ENCODE results near the gene C17orf67. TPM values are rescaled to one million over a fixed set of nuclear protein-coding genes. Genes with fewer than 3 reads are reported as not detected.

Gene C17orf67
- total RNA-seq, 1 donor from 2014 or later = 4.4 TPM

DNA sequence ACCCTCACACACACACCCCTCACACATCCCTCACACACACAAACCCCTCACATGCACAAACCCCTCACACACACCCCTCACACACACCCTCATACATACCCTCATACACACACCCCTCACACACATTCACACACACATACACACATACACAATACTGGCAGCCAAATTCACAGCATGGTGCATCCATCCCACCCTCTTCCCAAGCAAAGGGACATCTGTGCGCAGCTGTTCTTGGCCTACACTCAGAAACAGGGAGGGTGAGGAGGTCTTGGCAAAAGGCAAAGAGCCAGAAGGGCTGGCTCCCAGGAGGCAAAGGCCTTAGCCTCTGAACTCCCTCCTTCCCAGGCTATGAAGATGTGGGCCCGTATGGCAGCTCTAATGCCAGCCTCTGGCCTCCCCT lies 23.4 kb downstream of the C17orf67 start:
- no peak for DNase-seq (ENCODE audit: extremely low read depth, low read depth, low spot score)

DNA sequence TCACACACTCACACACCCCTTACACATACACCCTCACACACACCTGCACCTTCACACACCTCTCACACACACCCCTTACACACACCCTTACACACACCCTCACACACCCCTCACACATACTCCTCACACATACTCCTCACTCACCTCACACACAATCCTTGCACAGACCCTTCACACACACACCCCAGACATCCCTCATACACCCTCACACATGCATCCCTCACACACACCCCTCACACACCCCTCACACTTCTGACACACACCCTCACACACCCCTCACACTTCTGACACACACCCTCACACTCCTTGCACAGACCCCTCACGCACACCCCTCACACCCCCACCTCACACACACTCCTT lies 23.9 kb downstream of the C17orf67 start:
- no peak for DNase-seq (ENCODE audit: extremely low read depth, low read depth, low spot score)

DNA sequence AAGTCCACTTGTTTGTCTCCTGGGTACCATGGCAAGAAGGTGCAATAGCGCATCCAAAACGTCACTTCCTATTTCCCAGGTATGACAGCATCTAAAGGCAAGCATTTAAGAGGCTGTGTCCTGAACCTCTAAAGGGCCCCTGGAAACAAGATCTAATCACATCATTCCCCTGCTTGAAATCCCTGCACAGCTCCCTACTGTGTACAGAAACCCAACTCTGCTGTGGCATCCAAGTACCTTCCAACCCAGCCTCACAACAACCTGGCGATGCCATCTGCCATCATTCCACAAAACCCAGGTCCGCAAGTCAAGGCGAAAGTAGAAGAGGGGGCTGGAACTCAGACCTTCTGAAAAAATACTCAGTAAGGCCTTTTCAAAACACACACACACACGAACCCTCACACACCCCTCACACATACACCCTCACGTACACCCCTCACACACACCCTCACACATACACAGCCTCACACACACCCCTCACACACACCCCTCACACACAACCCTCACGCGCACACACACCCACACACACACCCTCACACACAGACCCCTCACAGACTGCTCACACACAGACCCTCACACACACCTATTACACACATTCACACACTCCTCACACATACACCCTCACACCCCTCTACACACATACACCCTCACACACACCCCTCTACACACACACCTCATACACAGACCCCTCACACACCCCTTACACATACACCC lies 24.5 kb downstream of the C17orf67 start:
- DNase-seq (ENCODE audit: extremely low read depth, low read depth, low spot score) = no peak

DNA sequence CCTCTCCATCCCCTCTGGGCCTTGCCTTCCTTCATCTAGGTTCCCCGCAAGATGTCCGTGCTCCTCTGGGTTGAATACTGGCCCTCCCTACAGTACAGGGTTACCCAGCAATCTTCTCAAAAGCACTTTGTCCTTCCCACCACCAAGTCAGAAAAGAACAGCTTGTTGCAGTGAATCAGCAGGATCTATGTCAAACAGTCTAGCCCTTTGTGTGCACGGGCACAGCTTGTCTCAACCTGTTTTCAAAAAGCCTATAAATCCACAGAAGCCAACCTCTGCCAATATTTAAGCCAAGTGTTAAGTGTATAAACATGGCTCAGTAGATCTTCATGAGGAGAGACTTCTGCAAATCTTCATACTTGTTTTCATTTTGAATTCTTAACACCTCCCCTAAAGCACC lies 25.2 kb downstream of the C17orf67 start:
- DNase-seq (ENCODE audit: extremely low read depth, low read depth, low spot score) = no peak

DNA sequence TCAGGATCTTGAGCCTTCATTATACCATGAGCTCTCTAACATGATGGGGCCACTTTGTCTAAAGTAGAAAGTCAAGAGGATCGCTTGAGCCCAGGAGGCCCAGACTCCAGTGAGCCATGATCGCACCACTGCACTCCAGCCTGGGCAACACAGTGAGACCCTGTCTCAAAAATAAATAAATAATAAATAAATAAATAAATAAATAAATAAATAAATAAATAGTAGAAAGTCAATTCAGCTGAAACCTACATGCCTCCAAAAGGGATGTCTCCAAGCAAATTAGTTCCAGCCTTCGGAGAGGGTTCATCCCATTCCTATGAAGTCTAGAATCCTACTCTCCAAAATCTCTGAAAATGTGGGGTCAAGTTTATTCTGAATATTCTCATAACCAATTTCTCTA lies 26.0 kb downstream of the C17orf67 start:
- DNase-seq (ENCODE audit: extremely low read depth, low read depth, low spot score) = no peak

DNA sequence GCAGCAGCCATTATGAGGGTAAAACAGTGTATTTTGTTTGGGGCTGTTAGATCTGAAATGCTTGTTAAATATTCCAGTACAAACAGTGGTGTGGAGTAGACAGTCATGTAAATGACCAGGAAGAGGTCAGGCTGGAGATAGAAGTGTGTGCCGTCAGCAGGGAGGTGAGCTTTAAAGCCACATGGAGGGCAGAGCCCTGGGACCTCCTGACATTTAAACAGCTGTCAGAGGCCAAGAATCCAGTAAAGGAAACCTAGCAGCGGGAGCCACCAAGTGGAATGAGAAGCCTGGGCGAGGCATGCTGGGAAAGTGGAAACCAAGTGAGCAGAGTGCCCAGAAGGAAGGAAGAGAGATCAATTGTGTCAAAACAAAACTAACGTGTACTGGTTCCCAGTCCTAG lies 26.8 kb downstream of the C17orf67 start:
- no peak for DNase-seq (ENCODE audit: extremely low read depth, low read depth, low spot score)

DNA sequence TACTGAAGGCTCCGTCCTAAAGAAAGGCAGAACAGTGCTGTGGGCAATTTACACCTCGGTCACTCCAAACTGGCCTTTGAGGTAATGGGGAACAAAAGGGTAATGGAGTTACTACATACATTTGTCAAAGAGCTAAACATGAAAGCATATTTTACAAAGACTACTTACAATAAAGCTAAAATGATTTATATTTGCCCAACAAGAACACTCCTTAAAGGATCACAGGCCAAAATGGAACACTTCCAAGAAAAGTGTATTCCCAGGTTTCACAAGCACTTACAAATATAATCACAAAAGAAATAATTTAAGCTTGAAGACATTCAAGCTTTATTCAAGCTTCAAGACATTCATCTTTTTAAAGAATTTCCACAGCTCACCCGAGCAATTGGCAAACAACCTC lies 29.3 kb downstream of the C17orf67 start:
- no peak for DNase-seq (ENCODE audit: extremely low read depth, low read depth, low spot score)

DNA sequence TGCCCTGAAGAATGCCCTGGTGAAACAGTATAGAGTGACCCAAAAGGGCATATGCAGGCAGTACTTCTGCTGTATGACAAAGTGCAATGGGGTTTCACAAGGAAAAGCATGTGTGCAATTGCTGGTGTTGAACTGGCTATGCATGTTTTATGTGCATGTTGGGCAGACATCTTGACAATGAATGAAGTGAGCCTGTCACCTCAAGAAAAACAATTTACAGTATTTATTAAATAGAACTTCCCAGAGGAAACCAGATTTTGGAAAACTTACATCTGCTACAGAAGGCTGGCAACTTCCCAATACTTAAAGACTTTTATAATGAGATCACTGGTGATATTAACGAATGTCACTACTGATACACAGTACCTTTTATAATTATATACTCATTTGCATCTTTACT lies 30.6 kb downstream of the C17orf67 start:
- no peak for DNase-seq (ENCODE audit: extremely low read depth, low read depth, low spot score)

DNA sequence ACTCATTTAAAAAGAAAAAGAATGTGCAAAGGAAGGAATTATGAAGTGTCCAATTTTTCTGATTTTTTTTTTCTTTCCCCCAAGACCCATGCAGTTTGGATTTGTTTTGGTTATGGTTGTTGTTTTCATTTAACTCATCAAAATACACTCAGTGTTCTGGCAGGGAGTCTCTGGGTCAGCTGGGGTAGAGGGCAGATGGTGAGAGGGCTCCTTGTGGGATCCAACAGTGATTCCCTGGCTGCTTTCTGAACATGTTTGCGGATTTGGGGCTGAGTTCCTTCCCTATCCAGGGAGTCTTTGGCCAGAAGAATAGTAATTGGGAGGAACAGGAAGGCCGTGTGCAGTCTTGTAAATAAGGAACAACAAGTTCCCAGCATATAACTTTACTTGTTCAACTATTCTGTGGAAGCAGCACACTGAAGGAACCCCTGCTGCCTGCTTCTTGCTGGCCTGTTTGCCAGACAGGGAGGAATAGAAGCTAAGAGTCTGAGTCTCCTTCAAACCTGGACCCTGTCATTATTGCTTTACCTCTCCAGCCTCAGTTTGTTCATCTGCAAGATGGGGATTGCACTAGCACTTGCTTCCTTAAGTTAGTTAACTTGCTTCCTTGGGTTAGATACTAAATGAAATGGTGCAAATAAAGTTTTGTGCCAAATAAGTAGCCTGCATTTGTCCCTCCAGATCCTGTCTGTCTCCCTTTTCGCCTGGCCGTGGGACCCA lies 32.1 kb downstream of the C17orf67 start:
- DNase-seq (ENCODE audit: extremely low read depth, low read depth, low spot score) = no peak

DNA sequence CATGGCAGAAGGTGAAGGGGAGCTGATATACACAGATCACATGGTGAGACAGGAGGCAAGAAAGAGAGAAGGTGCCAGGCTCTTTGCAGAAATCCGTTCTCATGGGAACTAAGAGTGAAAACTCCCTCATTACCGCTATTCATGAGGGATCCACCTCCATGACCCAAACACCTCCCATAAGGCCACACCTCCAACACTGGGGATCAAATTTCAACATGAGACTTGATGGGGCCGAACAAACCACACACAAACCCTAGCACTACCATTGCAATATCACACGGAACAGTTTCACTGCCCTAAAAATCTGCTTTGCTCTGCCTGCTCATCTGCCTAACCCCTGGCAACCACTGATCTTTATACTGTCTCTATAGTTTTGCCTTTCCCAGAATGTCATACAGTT lies 34.8 kb downstream of the C17orf67 start:
- no peak for DNase-seq (ENCODE audit: extremely low read depth, low read depth, low spot score)

DNA sequence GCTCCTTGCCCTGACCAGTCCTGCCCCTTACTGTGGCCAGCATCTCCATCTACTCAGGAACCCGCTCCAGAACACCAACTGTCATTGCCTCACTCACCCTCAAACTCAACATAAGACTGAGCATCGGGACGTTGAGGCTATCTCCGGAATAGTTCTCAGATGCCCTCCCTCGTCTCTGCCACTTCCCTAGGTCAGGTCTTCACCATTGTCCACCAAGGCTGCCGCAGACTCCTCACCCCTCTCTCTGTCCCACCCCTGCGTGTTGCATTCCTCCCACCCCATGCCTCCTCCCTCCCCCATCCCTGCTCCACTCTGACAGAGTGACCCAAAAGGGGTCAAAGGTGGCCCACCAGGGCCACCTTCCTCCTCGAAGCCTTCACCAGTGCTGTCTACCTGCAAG lies 37.2 kb downstream of the C17orf67 start:
- no peak for DNase-seq (ENCODE audit: extremely low read depth, low read depth, low spot score)

DNA sequence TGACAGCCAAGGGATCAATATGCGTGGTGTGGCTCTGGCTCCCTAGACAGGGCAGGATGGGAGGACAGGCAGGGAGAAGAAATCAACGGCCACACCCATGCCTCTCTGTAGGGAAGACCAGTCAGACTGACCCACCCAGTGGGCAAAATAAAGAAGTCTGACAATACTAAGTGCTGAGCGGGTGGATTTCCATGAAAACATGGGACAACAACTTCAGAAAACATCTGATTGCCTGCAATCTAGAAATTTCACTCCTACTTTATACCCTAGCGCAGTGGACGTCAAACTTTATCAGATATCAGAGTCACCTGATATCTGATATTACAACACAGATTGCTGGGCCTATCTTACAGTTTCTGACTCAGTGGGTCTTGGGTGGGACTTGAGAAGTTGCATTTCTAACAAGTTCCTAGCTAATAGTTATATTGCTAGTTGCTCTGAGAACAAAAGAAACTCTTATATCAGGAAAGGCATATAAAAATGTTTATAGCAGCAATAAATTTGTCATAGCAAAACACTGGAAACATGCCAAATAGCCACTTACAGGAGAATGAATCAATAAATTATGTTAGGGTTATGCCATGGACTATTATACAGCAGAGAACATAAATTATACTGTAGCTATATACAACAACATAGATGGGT lies 38.4 kb downstream of the C17orf67 start:
- DNase-seq (ENCODE audit: extremely low read depth, low read depth, low spot score) = no peak

DNA sequence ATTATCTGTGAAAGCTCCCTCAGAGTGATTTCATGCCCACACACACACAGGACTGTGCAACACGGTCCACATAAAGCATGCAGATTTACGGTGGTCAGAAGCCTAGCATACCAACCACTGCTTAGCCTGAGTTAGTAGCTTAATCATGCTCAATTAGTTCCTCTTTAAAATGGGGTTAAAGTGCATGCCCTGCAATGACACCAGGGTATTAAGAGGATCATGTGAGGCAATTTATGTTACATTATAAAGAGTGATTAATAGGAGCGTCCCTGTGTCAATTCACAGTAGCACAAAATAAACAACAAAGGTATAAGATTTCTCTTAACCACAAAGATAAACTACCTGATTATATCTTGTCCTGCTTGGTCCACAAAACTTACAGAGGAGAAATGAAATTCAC lies 39.8 kb downstream of the C17orf67 start:
- DNase-seq (ENCODE audit: extremely low read depth, low read depth, low spot score) = no peak

DNA sequence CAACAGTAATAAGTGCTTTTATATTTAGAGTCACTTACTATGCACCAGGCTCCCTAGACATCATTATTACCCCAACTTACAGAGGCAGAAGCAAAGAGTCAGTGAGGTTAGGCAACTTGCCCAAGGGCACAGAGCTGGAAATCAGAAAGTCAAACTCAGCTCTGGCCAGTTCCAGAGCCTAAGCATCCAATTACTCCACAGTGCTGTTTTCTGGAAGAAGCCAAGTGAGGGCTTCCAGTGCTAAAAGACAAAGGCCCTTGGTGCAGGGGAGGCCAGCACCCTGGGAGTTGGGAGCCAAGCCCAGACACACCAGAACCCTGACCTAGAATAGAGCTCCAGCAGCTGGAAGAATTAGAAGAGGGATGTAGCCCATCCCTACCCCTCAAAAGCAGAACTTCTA lies 40.2 kb downstream of the C17orf67 start:
- no peak for DNase-seq (ENCODE audit: extremely low read depth, low read depth, low spot score)

DNA sequence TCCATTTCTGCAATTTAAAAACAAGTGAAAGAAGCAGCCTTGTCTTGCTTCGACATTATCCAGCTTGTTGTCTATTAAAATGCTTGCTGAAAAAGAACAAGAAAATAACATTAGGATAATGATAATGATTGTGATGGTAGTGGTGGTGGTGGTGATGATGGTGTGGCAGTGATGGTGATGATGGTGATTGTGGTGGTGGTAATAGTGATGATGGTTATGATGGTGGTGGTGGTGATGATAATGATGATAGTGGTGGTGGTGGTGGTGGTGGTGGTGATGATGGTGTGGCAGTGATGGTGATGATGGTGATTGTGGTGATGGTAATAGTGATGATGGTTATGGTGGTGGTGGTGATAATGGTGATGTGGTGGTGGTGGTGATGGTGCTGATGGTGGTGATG lies 41.5 kb downstream of the C17orf67 start:
- no peak for DNase-seq (ENCODE audit: extremely low read depth, low read depth, low spot score)

DNA sequence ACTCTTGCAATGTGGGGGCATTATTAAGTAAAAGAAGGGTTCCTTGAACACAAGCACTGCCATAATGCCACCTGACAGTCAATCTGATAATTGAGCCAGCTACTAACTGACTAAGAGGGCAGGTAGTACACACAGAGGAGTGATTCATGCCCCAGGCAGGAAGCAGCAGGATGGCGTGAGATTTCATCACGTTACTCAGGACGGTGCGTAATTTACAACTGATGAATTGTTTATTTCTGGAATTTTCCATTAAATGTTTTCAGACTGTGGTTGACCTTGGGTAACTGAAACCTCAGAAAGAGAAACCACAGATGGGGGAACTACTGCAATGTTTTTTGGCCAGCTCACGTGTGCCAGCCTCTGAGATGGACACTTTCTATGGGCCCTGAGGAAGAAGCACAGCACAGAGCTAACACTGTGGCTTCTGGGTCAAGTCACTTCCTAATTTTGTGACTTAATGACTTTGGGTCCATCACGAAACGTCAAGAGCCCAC lies 46.7 kb downstream of the C17orf67 start:
- DNase-seq (ENCODE audit: extremely low read depth, low read depth, low spot score) = peak; percentile 82

DNA sequence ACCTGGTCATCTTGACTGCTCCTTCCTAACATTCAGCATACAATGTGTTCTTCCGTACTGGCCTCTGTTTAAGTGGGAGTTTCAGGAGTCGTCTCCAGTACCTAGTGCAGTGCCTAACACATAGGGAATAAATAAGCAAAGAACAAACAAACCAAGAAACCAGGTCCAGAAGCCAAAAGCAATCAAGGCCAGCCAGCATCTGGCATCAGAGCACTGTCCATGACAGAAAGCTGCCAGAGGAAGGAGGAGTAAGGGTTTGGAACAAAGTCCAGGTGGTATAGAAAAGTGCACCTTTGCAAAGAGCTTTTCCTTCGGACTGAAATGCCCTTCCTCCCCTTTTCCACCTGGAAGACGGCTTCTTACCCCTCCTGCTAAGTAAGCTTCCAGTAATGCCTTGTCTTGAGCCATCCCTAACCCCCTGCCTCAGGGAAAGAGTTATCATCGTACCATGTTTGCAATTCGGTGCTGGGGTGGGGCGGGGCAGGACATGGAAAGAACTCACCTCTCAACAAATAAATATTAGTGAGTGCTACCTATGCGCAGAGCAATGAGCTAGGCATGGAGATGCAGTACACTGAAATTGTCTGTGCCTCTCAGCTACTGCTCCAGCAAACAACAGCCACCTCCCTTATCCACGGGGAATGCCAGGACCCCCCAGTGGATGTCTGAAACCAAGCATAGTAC lies 47.6 kb downstream of the C17orf67 start:
- DNase-seq (ENCODE audit: extremely low read depth, low read depth, low spot score) = no peak

DNA sequence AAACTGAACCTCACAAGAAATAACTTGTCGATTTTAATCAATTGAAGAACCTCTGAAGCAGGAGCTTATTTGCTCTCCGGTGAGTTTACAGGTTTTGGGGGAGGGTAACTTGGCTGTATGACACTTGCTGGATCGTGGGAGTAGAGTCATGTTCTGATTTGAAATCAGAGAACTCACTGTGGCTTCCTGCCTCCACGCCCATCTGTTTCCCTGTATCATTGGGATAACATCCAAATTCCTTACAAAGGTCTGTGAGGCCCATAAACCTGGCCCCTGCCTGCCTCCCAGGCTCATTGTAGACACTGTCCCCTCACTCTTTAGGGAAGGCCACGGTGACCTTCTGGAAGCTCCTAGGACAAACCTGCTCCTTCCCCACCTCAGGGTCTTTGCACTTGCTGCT lies 48.3 kb downstream of the C17orf67 start:
- no peak for DNase-seq (ENCODE audit: extremely low read depth, low read depth, low spot score)

DNA sequence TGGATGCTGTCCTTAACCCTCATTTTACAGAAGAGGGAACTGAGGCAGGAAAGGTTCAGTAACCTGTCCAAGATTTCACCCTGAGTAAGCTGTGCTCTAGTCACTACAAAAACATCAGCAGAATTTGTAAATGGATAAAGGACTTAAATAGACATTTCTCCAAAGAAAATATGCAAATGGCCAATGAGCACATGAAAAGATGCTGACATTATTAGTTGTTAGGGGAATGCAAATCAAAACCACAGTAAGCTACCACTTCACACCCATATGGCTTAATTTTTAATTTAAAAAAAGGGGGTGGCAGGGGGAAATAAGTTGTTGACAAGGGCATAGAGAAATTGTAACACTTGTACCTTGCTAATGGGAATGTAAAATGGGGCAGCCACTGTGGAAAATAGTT lies 51.4 kb downstream of the C17orf67 start:
- no peak for DNase-seq (ENCODE audit: extremely low read depth, low read depth, low spot score)

DNA sequence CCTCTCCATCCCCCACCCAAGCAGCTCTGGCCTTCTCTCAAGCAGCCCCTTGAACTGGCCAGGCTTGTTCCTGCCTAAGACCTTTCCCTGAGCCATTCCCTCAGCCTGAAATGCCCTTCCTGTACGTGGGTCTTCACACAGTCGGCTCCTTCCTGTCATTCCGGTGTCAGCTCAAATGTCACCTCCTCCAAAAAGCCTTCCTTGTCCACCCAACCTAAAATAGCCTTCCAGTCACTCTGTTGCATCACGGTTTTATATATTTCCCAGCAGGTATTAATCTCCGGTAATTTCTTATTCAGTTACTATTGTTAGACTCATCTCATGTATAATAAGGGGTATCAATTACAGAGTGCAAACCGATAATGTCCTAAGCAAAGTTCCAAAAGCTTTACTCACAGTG lies 51.8 kb downstream of the C17orf67 start:
- DNase-seq (ENCODE audit: extremely low read depth, low read depth, low spot score) = no peak

All from glomerular endothelial cell (primary cell).